Lower leg skin (tissue), 3 donors: ENCODE data around the gene ETNK2.

Experiments used
- POLR2A ChIP-seq, 2 donors: fragments of 450-650 bp; IDR thresholded peaks; one replicate each; pipeline ENCODE4 v1.6.1; 2016 to 2017; ENCODE audit warnings: antibody characterized with exemption in 2 of 2, mild to moderate bottlenecking in 1 of 2, moderate library complexity in 1 of 2
- TF ChIP-seq, protein P1 (sequence below), 3 donors: fragments of 450-650 bp; IDR thresholded peaks; one replicate each; pipeline ENCODE4 v1.5.1; 2016; ENCODE audit warnings: antibody characterized with exemption in 3 of 3, mild to moderate bottlenecking in 3 of 3, moderate library complexity in 2 of 3

DNA sequence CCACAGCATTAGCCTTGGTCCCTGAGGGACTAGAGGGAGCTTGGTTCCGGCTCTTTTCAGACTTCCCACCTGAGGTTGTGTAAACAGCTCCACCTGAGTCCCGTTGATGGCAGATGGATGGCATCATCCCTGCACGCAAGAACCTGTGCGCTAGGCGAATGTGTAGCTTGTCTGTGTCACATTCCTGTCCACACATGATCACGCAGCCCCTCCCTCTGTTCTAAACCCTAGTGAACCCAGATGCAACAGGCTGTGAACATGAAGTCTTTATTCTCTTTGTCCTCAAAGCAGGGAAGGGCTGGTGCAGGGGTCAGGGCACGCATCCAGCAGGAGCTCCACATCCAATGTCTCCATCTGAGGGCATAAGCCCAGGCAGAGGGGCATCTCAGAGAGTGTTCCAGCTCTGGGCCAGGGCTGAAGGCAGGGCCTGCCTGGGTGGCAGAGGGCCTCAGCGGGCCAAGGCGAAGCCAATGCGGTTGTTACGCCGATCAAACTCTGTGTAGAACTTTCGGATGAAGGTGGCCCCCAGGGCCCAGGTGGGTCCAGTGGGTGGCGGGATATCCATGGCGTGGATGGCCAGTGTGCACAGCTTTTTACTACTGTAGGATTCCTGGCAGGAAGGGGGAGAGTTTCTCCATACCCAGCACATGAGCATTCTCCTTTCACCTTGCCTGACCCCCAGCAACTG is 2.9 kb upstream of the ETNK2 start:
- no peak for TF ChIP-seq POLR2A (IDR thresholded peaks at IDR 0.05)
- TF ChIP-seq, protein P1, sequence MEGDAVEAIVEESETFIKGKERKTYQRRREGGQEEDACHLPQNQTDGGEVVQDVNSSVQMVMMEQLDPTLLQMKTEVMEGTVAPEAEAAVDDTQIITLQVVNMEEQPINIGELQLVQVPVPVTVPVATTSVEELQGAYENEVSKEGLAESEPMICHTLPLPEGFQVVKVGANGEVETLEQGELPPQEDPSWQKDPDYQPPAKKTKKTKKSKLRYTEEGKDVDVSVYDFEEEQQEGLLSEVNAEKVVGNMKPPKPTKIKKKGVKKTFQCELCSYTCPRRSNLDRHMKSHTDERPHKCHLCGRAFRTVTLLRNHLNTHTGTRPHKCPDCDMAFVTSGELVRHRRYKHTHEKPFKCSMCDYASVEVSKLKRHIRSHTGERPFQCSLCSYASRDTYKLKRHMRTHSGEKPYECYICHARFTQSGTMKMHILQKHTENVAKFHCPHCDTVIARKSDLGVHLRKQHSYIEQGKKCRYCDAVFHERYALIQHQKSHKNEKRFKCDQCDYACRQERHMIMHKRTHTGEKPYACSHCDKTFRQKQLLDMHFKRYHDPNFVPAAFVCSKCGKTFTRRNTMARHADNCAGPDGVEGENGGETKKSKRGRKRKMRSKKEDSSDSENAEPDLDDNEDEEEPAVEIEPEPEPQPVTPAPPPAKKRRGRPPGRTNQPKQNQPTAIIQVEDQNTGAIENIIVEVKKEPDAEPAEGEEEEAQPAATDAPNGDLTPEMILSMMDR (IDR thresholded peaks at IDR 0.05), result no peak
